Pancreas (tissue), 10 donors: ENCODE data around the gene FANCC. TPM values are rescaled to one million over a fixed set of nuclear protein-coding genes. Genes with fewer than 3 reads are reported as not detected.

ENCODE experiments used
- ATAC-seq, 4 donors: fragments of 200-7000 bp; cut with Tn5 transposase; one replicate each; pipeline versions ENCODE4 v1.8.0 to v1.9.1; 2020; ENCODE audit warnings: mild to moderate bottlenecking in 4 of 4, moderate library complexity in 4 of 4
- DNase-seq, 6 donors: peaks; one replicate each; pipeline ENCODE4 v3.0.0-alpha.2; 2020
- FAIRE-seq: peaks from 2 replicates; lab custom pipeline; 2012; peaks lifted over from hg19 to GRCh38; lab: Jason Lieb, UNC
- H3K27ac ChIP-seq, 4 donors: fragments of 200-600 bp; sonication (generic); 1 replicate in 3 of 4; 2 replicates in 1 of 4; pipeline versions ENCODE4 v1.5.0 to v1.8.0; 2020
- H3K27me3 ChIP-seq, 4 donors: fragments of 200-600 bp; one replicate each; pipeline ENCODE4 v1.8.0; 2021
- H3K36me3 ChIP-seq, 3 donors: fragments of 200-600 bp; sonication (generic) in 1 of 3; one replicate each; pipeline versions ENCODE4 v1.5.0 to v1.8.0; 2020 to 2021
- H3K4me1 ChIP-seq, 3 donors: fragments of 200-600 bp; one replicate each; pipeline ENCODE4 v1.8.0; 2021
- H3K4me3 ChIP-seq, 4 donors: fragments of 200-600 bp; sonication (generic) in 2 of 4; one replicate each; pipeline versions ENCODE4 v1.5.0 to v1.8.0; 2020 to 2021
- H3K9me3 ChIP-seq, 4 donors: fragments of 200-600 bp; one replicate each; pipeline ENCODE4 v1.8.0; 2021
- WGBS, 2 donors: extraction: QIAGEN DNeasy Blood & Tissue Kit; methylation state at CpG; one replicate each; pipeline ENCODE4 v1.1.7; 2013; 5-methylcytosine and 5-hydroxymethylcytosine counted together
- intact Hi-C, 3 donors: fragments of 100-400 bp; cut with DNase I; formaldehyde crosslinking; loops; one replicate each; pipeline versions ENCODE4 v1.11.1 to v1.14.2; 2022
- polyA plus RNA-seq, 2 donors: library from polyadenylated mRNA; stranded (reverse); fragments of 200-250 nt; gene quantifications; one replicate each; pipeline ENCODE4 v1.2.3, GENCODE V29; 2013
- total RNA-seq, 6 donors: library from RNA; stranded (reverse); fragmentation: NEBNext Ultra II Directional in 4 of 6; extraction: Animal tissue kit (Norgen Biotek cat#: 25700) in 4 of 6; gene quantifications; one replicate each; pipeline versions ENCODE4 v1.2.1 to v1.2.4, GENCODE V29; 2021 to 2023
- TF ChIP-seq, protein P1 (sequence below), 4 donors: fragments of 200-600 bp; sonication (generic) in 3 of 4; IDR thresholded peaks; one replicate each; pipeline versions ENCODE4 v1.5.0 to v1.8.0; 2021; ENCODE audit warnings: antibody characterized with exemption in 4 of 4
- donor health status: healthy with polysubstance abuse.
- donor health status: DM: no; HTN: no; CAD: no; lungs with moderate emphysema.
- donor health status: DM: no; HTN: no; CAD: no.
- donor health status: control.
- donor health status: control.
- donor health status: Bipolar disorder and iron deficiency.
- donor health status: DM: yes; HTN: yes; CAD: no.
- donor health status: DM: no; HTN: no; CAD: no.
- donor health status: DM: no; HTN: no; CAD: no.
- donor health status: DM: yes; HTN: yes; CAD: no.

Gene FANCC
- total and polyA plus RNA-seq, 8 donors, result 3.8 to 9.9 (median 4.6) TPM

DNA sequence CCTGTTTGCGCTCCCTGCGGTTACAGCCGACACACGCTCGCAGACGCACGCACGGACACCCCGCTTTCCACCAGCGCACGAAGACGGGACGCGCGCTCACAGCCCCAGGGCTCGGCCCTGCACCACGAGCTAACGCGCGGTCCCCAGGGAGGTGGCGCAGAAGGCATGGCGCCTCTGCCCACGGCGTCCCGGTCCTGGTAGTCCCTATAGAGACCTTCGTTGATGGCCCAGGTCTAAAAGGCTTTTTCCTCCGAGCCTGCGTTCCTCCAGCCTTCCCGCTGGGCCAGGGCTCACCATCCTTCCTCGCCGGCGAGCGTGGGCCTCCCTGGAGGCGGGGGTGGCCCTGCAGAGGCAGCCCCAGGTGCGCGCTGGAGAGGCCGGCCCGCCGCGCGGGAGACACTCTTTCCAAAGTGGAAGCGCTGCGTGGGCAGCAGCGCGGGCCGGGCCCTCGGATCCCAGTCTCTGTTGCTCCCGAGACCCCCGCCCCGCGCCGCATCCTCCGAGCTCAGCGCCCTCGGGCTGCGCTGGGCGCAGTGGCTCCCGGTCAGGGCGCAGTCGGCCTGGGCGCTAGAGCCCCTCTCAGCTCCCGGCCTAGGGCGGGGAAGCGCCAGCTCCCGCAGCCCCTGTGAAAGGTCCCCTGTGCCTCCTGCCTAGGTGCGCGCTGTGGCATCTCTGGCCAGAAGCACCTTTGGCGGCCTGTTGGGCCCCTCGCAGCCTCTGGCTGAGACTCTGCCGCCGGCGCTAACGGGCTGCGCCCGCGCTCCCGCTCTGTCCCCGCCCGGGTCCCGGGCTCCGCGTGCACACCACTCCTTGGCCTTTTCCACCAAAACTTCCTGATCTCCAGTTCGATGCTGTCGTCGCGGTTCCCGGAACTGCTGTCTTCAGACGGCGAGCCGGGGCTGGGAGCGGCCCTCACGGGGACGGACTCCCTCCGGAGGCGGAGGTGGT lies 31.9 kb upstream of the FANCC start:
- WGBS, 2 donors, result 4 to 6% methylated on average over 87 to 95 of the region's 95 CpGs
- Histone ChIP-seq H3K4me3 (peak overlapping the region in 1 of 4 donors; percentile 34), H3K9me3 (no peaks in the 10 kb centered on the region), H3K27me3 (no peaks in the 10 kb centered on the region), H3K36me3 (no peaks in the 10 kb centered on the region), H3K27ac (no peak overlapping the region), H3K4me1 (peaks cover 0 to 7% (median 0%) of the 10 kb centered on the region in 3 donors)
- TF ChIP-seq, protein P1, sequence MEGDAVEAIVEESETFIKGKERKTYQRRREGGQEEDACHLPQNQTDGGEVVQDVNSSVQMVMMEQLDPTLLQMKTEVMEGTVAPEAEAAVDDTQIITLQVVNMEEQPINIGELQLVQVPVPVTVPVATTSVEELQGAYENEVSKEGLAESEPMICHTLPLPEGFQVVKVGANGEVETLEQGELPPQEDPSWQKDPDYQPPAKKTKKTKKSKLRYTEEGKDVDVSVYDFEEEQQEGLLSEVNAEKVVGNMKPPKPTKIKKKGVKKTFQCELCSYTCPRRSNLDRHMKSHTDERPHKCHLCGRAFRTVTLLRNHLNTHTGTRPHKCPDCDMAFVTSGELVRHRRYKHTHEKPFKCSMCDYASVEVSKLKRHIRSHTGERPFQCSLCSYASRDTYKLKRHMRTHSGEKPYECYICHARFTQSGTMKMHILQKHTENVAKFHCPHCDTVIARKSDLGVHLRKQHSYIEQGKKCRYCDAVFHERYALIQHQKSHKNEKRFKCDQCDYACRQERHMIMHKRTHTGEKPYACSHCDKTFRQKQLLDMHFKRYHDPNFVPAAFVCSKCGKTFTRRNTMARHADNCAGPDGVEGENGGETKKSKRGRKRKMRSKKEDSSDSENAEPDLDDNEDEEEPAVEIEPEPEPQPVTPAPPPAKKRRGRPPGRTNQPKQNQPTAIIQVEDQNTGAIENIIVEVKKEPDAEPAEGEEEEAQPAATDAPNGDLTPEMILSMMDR (IDR thresholded peaks at IDR 0.05), result no peak
- intact Hi-C loops, result loop anchor here in 1 of 3 donors (10.0 kb wide), 1 partner anchor 515 kb away; no protein-coding TSS in a partner anchor
- FAIRE-seq (no peak), ATAC-seq (peak in 3 of 4 donors; percentile 36 to 47 (median 41)), DNase-seq (peak in 2 of 6 donors; percentile 61)

DNA sequence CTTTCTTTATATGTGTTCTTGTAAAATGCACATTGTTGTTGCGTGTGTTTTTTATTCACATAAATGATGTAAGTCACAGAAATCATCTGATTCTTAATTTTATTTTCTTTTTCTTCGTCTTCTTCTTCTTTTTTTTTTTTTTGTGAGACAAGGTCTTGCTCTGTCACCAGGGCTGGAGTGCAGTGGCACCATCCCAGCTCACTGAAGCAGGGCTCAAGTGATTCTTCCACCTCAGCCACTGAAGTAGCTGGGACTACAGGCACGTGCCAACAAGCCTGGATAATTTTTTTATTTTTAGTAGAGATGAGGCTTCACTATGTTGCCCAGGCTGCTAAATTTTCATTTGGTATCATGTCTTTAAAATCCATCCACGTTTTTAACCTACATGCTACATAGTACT lies 28.5 kb upstream of the FANCC start:
- H3K4me3 ChIP-seq, result no peak overlapping the region
- H3K36me3 ChIP-seq, result no peaks in the 10 kb centered on the region
- ATAC-seq (no peak), DNase-seq (no peak), FAIRE-seq (no peak)
- TF ChIP-seq, protein P1 (IDR thresholded peaks at IDR 0.05), result no peak
- H3K27me3 ChIP-seq, result no peaks in the 10 kb centered on the region
- peaks cover 0 to 7% (median 0%) of the 10 kb centered on the region in 3 donors for H3K4me1 ChIP-seq
- 71 to 72% methylated on average over 4 of the region's 4 CpGs for WGBS, 2 donors
- H3K9me3 ChIP-seq, result no peaks in the 10 kb centered on the region
- no peak overlapping the region for H3K27ac ChIP-seq
- intact Hi-C loops, result loop anchor here in 1 of 3 donors (10.0 kb wide), 1 partner anchor 519 kb away; no protein-coding TSS in a partner anchor

DNA sequence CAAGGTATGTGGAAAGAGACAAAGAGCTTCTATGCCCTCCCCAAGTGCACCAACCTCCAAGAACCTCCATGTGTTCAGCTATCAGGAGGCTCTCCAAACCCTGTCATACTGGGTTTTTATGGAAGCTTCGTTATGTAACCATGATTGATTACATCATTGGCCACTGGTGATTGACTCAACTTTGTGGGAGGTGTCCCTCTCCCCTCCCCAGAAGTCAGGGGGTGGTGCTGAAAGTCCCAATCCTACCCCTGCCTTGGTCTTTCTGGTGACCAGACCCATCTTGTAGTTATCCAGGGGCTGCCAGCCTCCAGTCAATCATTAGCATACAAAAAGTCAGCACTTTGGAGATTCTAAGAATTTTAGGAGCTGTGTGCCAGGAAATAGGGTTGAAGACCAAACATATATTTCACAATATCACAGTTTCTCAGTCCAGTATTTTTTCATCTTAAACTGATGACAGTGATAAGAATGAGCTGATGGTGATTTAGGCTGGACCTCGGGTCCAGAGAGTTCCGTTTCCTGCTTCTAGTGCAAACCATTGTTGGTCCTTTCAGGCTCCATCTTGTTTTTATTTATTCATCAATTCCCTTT lies 27.3 kb upstream of the FANCC start:
- no peak for DNase-seq
- no peaks in the 10 kb centered on the region for H3K27me3 ChIP-seq
- intact Hi-C loops, result loop anchor here in 1 of 3 donors (10.0 kb wide), 1 partner anchor 520 kb away; no protein-coding TSS in a partner anchor
- FAIRE-seq, result no peak
- no peak overlapping the region for H3K4me3 ChIP-seq
- WGBS, 2 donors, result 59 to 61% methylated on average over 3 of the region's 3 CpGs
- peaks cover 0 to 7% (median 0%) of the 10 kb centered on the region in 3 donors for H3K4me1 ChIP-seq
- H3K27ac ChIP-seq, result no peak overlapping the region
- no peaks in the 10 kb centered on the region for H3K36me3 ChIP-seq
- H3K9me3 ChIP-seq, result no peaks in the 10 kb centered on the region
- no peak for ATAC-seq
- TF ChIP-seq, protein P1 (IDR thresholded peaks at IDR 0.05), result no peak

DNA sequence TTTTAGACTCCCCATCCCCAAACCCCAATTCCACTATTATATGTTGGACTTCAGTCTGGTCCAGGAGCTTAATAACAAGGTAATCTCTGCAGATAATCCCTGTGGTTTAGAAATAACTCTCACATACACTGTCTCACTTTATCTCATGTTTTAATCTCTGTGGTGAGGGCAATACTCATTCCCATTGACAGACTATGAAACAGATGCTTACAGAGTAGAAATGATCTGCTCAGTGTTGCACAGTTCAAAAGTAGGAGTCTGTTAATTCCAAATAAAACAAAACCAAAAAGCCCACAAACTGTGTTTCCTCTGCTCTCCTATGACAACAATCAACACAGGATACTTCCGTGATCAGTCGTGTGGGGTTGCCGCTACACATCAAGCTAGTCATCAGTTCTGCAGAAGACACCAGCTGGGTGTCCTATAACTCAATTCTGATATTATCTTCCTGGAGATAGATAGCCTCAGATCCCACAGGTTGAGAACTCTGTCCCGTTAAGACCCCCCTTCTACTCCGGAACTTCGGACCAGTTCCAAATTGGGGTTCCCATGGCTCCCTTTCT lies 26.3 kb upstream of the FANCC start:
- H3K36me3 ChIP-seq, result no peaks in the 10 kb centered on the region
- no peak overlapping the region for H3K27ac ChIP-seq
- no peaks in the 10 kb centered on the region for H3K27me3 ChIP-seq
- no peaks in the 10 kb centered on the region for H3K9me3 ChIP-seq
- H3K4me1 ChIP-seq, result no peaks in the 10 kb centered on the region
- DNase-seq (no peak), ATAC-seq (no peak), FAIRE-seq (no peak)
- TF ChIP-seq, protein P1 (IDR thresholded peaks at IDR 0.05), result no peak
- intact Hi-C loops, result loop anchor here in 1 of 3 donors (10.0 kb wide), 1 partner anchor 521 kb away; no protein-coding TSS in a partner anchor
- 81 to 91% methylated on average over 6 of the region's 6 CpGs for WGBS, 2 donors
- H3K4me3 ChIP-seq, result no peak overlapping the region
